Kidney (tissue), 14 donors: ENCODE measurements around the gene MIF4GD. TPM values are rescaled to one million over a fixed set of nuclear protein-coding genes. Genes with fewer than 3 reads are reported as not detected.
"Not testable (repeated sequence)": the region's sequence is repeated elsewhere in the genome, so short reads cannot be mapped to it uniquely, and the experiment has no call there.

Experiments used
- DNase-seq, 5 donors: peaks; one replicate each; pipeline ENCODE4 v3.0.0-alpha.2; 2013 to 2020
- FAIRE-seq: peaks from 2 replicates; lab custom pipeline; 2012; peaks lifted over from hg19 to GRCh38; lab: Jason Lieb, UNC
- H3K27ac ChIP-seq, 2 donors: one replicate each; pipeline ENCODE4 v1.7.0; 2013; ENCODE audit warnings: low read depth in 2 of 2, low read length in 2 of 2, inconsistent platforms in 1 of 2
- H3K27me3 ChIP-seq: one replicate; pipeline ENCODE4 v1.7.1; 2013; ENCODE audit warnings: low read length, inconsistent platforms; ENCODE audit not compliant: control insufficient read depth, insufficient read depth
- H3K36me3 ChIP-seq, 3 donors: one replicate each; pipeline versions ENCODE4 v1.7.0 to v1.7.1; 2013; ENCODE audit warnings: low read length in 3 of 3, control low read depth in 1 of 3, inconsistent platforms in 1 of 3; ENCODE audit not compliant: insufficient read depth in 3 of 3, control insufficient read depth in 2 of 3
- H3K4me1 ChIP-seq, 3 donors: one replicate each; pipeline versions ENCODE4 v1.7.0 to v1.7.1; 2013; ENCODE audit warnings: low read length in 3 of 3, inconsistent platforms in 1 of 3, low read depth in 1 of 3; ENCODE audit not compliant: control insufficient read depth in 2 of 3, insufficient read depth in 2 of 3
- H3K4me3 ChIP-seq, 3 donors: one replicate each; pipeline versions ENCODE4 v1.7.0 to v1.8.1; 2013; ENCODE audit warnings: low read length in 3 of 3, control low read depth in 1 of 3, inconsistent platforms in 1 of 3
- H3K9ac ChIP-seq, 3 donors: one replicate each; pipeline versions ENCODE4 v1.7.0 to v1.7.1; 2013; ENCODE audit warnings: low read length in 3 of 3, control low read depth in 1 of 3, inconsistent platforms in 1 of 3
- H3K9me3 ChIP-seq, 3 donors: one replicate each; pipeline versions ENCODE4 v1.7.0 to v1.7.1; 2013; ENCODE audit warnings: low read length in 3 of 3, control low read depth in 1 of 3, inconsistent platforms in 1 of 3; ENCODE audit not compliant: control insufficient read depth in 2 of 3, insufficient read depth in 1 of 3
- CTCF ChIP-seq: IDR thresholded peaks from 3 replicates; pipeline ENCODE4 v1.5.1; 2012; ENCODE audit warnings: mild to moderate bottlenecking, moderate library complexity, borderline replicate concordance; ENCODE audit not compliant: insufficient read depth; ENCODE audit errors: extremely low read depth
- intact Hi-C: fragments of 100-400 bp; cut with DNase I; formaldehyde crosslinking; loops from one replicate; pipeline ENCODE4 v1.11.1; 2022
- polyA plus RNA-seq: library from polyadenylated mRNA; stranded (reverse); fragments of 350-450 nt; fragmentation: Illumina TruSeq; extraction: RNeasy Lipid Tissue Mini Kit (QIAGEN cat#74804); gene quantifications from one replicate; pipeline ENCODE4 v1.2.3, GENCODE V29; 2014; ENCODE audit warnings: low read depth, low replicate concordance; ENCODE audit not compliant: insufficient read depth
- total RNA-seq: library from RNA; stranded (reverse); fragmentation: NEBNext Ultra II Directional; extraction: Animal tissue kit (Norgen Biotek cat#: 25700); gene quantifications from one replicate; pipeline ENCODE4 v1.2.1, GENCODE V29; 2021
- donor health status: control.
- donor health status: control.
- donor health status: control.
- donor health status: control.
- donor health status: control.
- donor health status: DM: yes; HTN: yes; CAD: no.
- donor health status: Normal renal cell carcinoma (clear cell type).

The MIF4GD gene
- total and polyA plus RNA-seq, 2 donors from 2014 or later, result 28.2 to 30.1 TPM

- intact Hi-C loops, result no loop called here
- TF ChIP-seq CTCF, result no peak
- DNase-seq, result no peak
Measured at GRCh38 chr17:75287221-75287620, 16.2 kb upstream of the MIF4GD start.

GRCh38 chr17:75285123-75285522 lies 14.1 kb upstream of the MIF4GD start:
- H3K36me3 ChIP-seq, result peaks cover 0 to 4% (median 3%) of the 10 kb centered on the region in 3 donors
- H3K9ac ChIP-seq, result no peak overlapping the region
- H3K9me3 ChIP-seq, result no peaks in the 10 kb centered on the region
- no peaks in the 10 kb centered on the region for H3K27me3 ChIP-seq
- no peak for DNase-seq
- intact Hi-C loops, result no loop called here
- no peak for TF ChIP-seq CTCF
- peaks cover 0 to 3% (median 0%) of the 10 kb centered on the region in 3 donors for H3K4me1 ChIP-seq
- no peak overlapping the region for H3K4me3 ChIP-seq
- FAIRE-seq, result no peak
- H3K27ac ChIP-seq, result no peak overlapping the region

More at GRCh38 chr17:75287221-75287620, 16.2 kb upstream of the MIF4GD start:
- no peak for FAIRE-seq
- Histone ChIP-seq H3K4me1 (peaks cover 0 to 3% (median 0%) of the 10 kb centered on the region in 3 donors), H3K27ac (no peak overlapping the region), H3K27me3 (no peaks in the 10 kb centered on the region), H3K9ac (no peak overlapping the region), H3K4me3 (no peak overlapping the region), H3K36me3 (peaks cover 0 to 4% (median 3%) of the 10 kb centered on the region in 3 donors), H3K9me3 (no peaks in the 10 kb centered on the region)

GRCh38 chr17:75280189-75280588 lies 9.2 kb upstream of the MIF4GD start:
- DNase-seq, result peak in 1 of 5 donors; percentile 6
- H3K9me3 ChIP-seq, H3K27ac ChIP-seq, H3K27me3 ChIP-seq, H3K4me1 ChIP-seq, H3K9ac ChIP-seq, H3K4me3 ChIP-seq, H3K36me3 ChIP-seq, FAIRE-seq, intact Hi-C loops: not testable (repeated sequence)

GRCh38 chr17:75277664-75278071 lies 6.6 kb upstream of the MIF4GD start:
- H3K9ac ChIP-seq, result no peak overlapping the region
- no peaks in the 10 kb centered on the region for H3K9me3 ChIP-seq
- DNase-seq (no peak), FAIRE-seq (no peak)
- no peaks in the 10 kb centered on the region for H3K27me3 ChIP-seq
- no peak overlapping the region for H3K4me3 ChIP-seq
- no peak for TF ChIP-seq CTCF
- H3K27ac ChIP-seq, result no peak overlapping the region
- intact Hi-C loops, result no loop called here
- H3K36me3 ChIP-seq, result no peaks in the 10 kb centered on the region
- no peaks in the 10 kb centered on the region for H3K4me1 ChIP-seq
